Measurements from ENCODE around the gene SOCS6.

- TF ChIP-seq CTCF (IDR thresholded peaks at IDR 0.05; ENCODE audit: poor library complexity) = no peak
- TF ChIP-seq EZH2 (IDR thresholded peaks at IDR 0.05; ENCODE audit: borderline replicate concordance) = no peak
Measured at GRCh38 chr18:70273021-70273420, 15.8 kb upstream of the SOCS6 start.
